ENCODE data around the gene NKTR.
"Not testable (repeated sequence)": the region's sequence is repeated elsewhere in the genome, so short reads cannot be mapped to it uniquely, and the experiment has no call there.

The NKTR gene

DNA sequence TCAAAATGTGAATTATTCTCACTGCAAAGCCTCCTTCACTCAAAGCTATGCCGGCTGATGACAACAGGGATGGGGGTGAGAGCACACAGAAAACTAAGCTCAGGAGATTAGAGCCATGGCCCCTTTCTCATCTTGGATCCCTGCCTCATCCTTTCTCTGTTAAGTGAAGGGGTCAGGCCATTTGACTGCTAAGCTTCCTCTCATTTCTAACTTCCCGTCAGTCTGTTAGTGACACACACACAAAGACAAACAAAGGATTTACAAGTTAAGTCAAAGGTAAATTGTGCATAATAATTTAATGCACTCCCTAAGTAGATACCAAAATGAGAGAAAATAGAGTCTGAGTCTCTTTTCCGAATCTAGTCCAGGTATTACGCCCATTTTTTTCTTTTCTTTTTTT is 8.7 kb upstream of the NKTR start:
- Histone ChIP-seq H3K4me1 (ENCODE audit: low read length) (peaks cover 27% of the 10 kb centered on the region), H3K27ac (ENCODE audit: low read length) (peak overlapping the region; percentile 72; the same call in 1 of the 2 replicates), H3K36me3 (replicated peaks; ENCODE audit: insufficient read depth, low read length) (peaks cover 11% of the 10 kb centered on the region; the same call in 1 of the 2 replicates), H3K79me2 (ENCODE audit: low read length) (peaks cover 48% of the 10 kb centered on the region), H3F3A (ENCODE audit: insufficient read depth, low read length) (peaks cover 22% of the 10 kb centered on the region), H3K4me3 (ENCODE audit: low read length) (peak overlapping the region; percentile 68), H3K4me2 (ENCODE audit: low read depth, low read length) (peak overlapping the region; percentile 98), H4K20me1 (ENCODE audit: insufficient read depth, low read length) (no peaks in the 10 kb centered on the region), H3K27me3 (replicated peaks; ENCODE audit: insufficient read depth, low read length) (no peaks in the 10 kb centered on the region), H3K9me3 (replicated peaks; ENCODE audit: insufficient read depth, low read length) (no peaks in the 10 kb centered on the region), H3K9me2 (replicated peaks; ENCODE audit: insufficient read depth, low read length) (no peaks in the 10 kb centered on the region), H3K9ac (ENCODE audit: low read length) (peak overlapping the region; percentile 91; the same call in 1 of the 2 replicates), H2AFZ (ENCODE audit: low read length) (no peak overlapping the region)
- DNase-seq: no peak
- no peak for TF ChIP-seq EZH2 (optimal IDR thresholded peaks at IDR 0.05; ENCODE audit: low read depth, low read length)
- no peak for TF ChIP-seq EZH2phosphoT487 (IDR thresholded peaks at IDR 0.05; ENCODE audit: low read length)
- TF ChIP-seq, protein P1, sequence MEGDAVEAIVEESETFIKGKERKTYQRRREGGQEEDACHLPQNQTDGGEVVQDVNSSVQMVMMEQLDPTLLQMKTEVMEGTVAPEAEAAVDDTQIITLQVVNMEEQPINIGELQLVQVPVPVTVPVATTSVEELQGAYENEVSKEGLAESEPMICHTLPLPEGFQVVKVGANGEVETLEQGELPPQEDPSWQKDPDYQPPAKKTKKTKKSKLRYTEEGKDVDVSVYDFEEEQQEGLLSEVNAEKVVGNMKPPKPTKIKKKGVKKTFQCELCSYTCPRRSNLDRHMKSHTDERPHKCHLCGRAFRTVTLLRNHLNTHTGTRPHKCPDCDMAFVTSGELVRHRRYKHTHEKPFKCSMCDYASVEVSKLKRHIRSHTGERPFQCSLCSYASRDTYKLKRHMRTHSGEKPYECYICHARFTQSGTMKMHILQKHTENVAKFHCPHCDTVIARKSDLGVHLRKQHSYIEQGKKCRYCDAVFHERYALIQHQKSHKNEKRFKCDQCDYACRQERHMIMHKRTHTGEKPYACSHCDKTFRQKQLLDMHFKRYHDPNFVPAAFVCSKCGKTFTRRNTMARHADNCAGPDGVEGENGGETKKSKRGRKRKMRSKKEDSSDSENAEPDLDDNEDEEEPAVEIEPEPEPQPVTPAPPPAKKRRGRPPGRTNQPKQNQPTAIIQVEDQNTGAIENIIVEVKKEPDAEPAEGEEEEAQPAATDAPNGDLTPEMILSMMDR (IDR thresholded peaks at IDR 0.05; ENCODE audit: low read length): no peak

DNA sequence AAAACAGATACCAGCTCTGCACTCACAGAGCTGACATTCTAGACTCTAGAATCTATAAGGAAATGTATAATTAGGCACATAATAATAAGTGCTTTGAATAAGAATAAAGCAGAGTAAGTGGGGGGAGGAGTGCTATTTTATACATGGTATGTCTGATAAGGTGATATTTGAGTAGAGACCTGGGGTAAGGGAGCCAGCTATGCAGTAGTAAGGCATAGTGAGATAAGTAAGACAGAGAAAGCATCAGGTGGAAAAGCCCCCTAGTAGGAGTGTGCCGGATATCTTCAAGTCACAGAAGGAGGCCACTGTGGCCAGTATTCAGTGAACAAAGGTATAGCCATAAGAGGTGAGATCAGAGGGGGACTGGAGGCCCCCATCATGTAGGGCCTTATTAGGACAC is 6.9 kb upstream of the NKTR start:
- Histone ChIP-seq H3F3A (ENCODE audit: insufficient read depth, low read length) (peaks cover 22% of the 10 kb centered on the region), H3K9me2 (replicated peaks; ENCODE audit: insufficient read depth, low read length) (no peaks in the 10 kb centered on the region), H3K9me3 (replicated peaks; ENCODE audit: insufficient read depth, low read length) (no peaks in the 10 kb centered on the region), H3K27ac (ENCODE audit: low read length) (no peak overlapping the region), H3K4me2 (ENCODE audit: low read depth, low read length) (no peak overlapping the region), H4K20me1 (ENCODE audit: insufficient read depth, low read length) (no peaks in the 10 kb centered on the region), H2AFZ (ENCODE audit: low read length) (no peak overlapping the region), H3K9ac (ENCODE audit: low read length) (no peak overlapping the region), H3K79me2 (ENCODE audit: low read length) (peaks cover 48% of the 10 kb centered on the region), H3K4me1 (ENCODE audit: low read length) (peaks cover 27% of the 10 kb centered on the region), H3K36me3 (replicated peaks; ENCODE audit: insufficient read depth, low read length) (peaks cover 11% of the 10 kb centered on the region; the same call in 1 of the 2 replicates), H3K4me3 (ENCODE audit: low read length) (no peak overlapping the region), H3K27me3 (replicated peaks; ENCODE audit: insufficient read depth, low read length) (no peaks in the 10 kb centered on the region)
- DNase-seq: no peak
- TF ChIP-seq, protein P1 (IDR thresholded peaks at IDR 0.05; ENCODE audit: low read length): no peak
- TF ChIP-seq EZH2 (optimal IDR thresholded peaks at IDR 0.05; ENCODE audit: low read depth, low read length): no peak
- no peak for TF ChIP-seq EZH2phosphoT487 (IDR thresholded peaks at IDR 0.05; ENCODE audit: low read length)

DNA sequence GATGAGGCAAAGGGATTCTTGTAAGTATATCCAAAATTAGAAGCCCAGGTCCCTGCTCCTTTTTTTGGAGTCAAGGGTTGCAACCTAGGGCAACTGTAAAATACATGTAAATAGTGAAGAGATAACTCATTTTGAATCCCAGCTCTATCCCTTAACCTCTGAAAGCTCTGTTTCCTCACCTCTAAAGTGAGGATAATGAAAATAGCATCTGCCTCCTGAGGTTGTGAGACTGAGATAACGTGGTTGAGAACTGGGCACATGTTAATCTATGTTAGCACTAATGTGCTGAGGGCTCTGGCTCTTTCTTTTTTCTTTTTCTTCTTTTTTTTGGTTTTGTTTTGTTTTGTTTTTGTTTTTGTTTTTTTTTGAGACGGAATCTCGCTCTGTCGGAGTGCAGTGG is 4.8 kb upstream of the NKTR start:
- Histone ChIP-seq H3K36me3 (replicated peaks; ENCODE audit: insufficient read depth, low read length) (peaks cover 11% of the 10 kb centered on the region; the same call in 1 of the 2 replicates), H3F3A (ENCODE audit: insufficient read depth, low read length) (peaks cover 19% of the 10 kb centered on the region), H3K79me2 (ENCODE audit: low read length) (peaks cover 48% of the 10 kb centered on the region)

DNA sequence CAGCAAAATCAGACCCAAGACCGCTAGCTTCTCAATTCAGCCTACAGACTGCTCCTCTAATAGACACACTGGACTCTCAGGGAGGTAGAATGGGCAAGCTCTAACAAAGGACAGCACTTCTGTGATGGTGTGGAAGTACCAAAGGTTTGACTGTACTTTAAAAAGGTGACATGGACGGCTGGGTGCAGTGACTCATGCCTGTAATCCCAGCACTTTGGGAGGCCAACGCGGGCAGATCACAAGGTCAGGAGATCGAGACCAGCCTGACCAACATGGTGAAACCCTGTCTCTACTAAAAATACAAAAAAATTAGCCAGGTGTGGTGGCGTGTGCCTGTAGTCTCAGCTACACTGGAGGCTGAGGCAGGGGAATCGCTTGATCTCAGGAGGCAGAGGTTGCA is 3.4 kb upstream of the NKTR start:
- H3K27me3 ChIP-seq (replicated peaks; ENCODE audit: insufficient read depth, low read length); H3K27ac ChIP-seq (ENCODE audit: low read length); H4K20me1 ChIP-seq (ENCODE audit: insufficient read depth, low read length); H3K9me3 ChIP-seq (replicated peaks; ENCODE audit: insufficient read depth, low read length); DNase-seq; H2AFZ ChIP-seq (ENCODE audit: low read length); H3K9ac ChIP-seq (ENCODE audit: low read length); H3K4me3 ChIP-seq (ENCODE audit: low read length); H3K4me2 ChIP-seq (ENCODE audit: low read depth, low read length); H3K9me2 ChIP-seq (replicated peaks; ENCODE audit: insufficient read depth, low read length): not testable (repeated sequence)
- Histone ChIP-seq H3K36me3 (replicated peaks; ENCODE audit: insufficient read depth, low read length) (peaks cover 11% of the 10 kb centered on the region; the same call in 1 of the 2 replicates), H3F3A (ENCODE audit: insufficient read depth, low read length) (peaks cover 30% of the 10 kb centered on the region), H3K4me1 (ENCODE audit: low read length) (peaks cover 11% of the 10 kb centered on the region; the same call in 1 of the 2 replicates), H3K79me2 (ENCODE audit: low read length) (peaks cover 46% of the 10 kb centered on the region)

More for the DNA sequence above, 4.8 kb upstream of the NKTR start:
- no peaks in the 10 kb centered on the region for H3K27me3 ChIP-seq (replicated peaks; ENCODE audit: insufficient read depth, low read length)
- H3K9ac ChIP-seq (ENCODE audit: low read length): no peak overlapping the region
- no peak for TF ChIP-seq EZH2phosphoT487 (IDR thresholded peaks at IDR 0.05; ENCODE audit: low read length)
- TF ChIP-seq, protein P1 (IDR thresholded peaks at IDR 0.05; ENCODE audit: low read length): no peak
- no peak for TF ChIP-seq EZH2 (optimal IDR thresholded peaks at IDR 0.05; ENCODE audit: low read depth, low read length)
- H2AFZ ChIP-seq (ENCODE audit: low read length): no peak overlapping the region
- DNase-seq: no peak
- no peak overlapping the region for H3K4me2 ChIP-seq (ENCODE audit: low read depth, low read length)
- H3K4me3 ChIP-seq (ENCODE audit: low read length): no peak overlapping the region
- H3K4me1 ChIP-seq (ENCODE audit: low read length): peaks cover 18% of the 10 kb centered on the region
- no peaks in the 10 kb centered on the region for H3K9me3 ChIP-seq (replicated peaks; ENCODE audit: insufficient read depth, low read length)
- no peaks in the 10 kb centered on the region for H4K20me1 ChIP-seq (ENCODE audit: insufficient read depth, low read length)
- no peaks in the 10 kb centered on the region for H3K9me2 ChIP-seq (replicated peaks; ENCODE audit: insufficient read depth, low read length)
- H3K27ac ChIP-seq (ENCODE audit: low read length): no peak overlapping the region
